ENCODE data around the gene MTA3.

The MTA3 gene

GRCh38 chr2:42651057-42651456 lies 82.6 kb downstream of the MTA3 start:
- ChIA-PET POLR2A (no interaction called here), CTCF (interaction anchor here (0.7 to 5.2 kb wide), 3 partner anchors 13 to 52 kb away, joined by 3 to 30 read pairs (median 3); no protein-coding TSS in a partner anchor)
- TF ChIP-seq, protein P1, sequence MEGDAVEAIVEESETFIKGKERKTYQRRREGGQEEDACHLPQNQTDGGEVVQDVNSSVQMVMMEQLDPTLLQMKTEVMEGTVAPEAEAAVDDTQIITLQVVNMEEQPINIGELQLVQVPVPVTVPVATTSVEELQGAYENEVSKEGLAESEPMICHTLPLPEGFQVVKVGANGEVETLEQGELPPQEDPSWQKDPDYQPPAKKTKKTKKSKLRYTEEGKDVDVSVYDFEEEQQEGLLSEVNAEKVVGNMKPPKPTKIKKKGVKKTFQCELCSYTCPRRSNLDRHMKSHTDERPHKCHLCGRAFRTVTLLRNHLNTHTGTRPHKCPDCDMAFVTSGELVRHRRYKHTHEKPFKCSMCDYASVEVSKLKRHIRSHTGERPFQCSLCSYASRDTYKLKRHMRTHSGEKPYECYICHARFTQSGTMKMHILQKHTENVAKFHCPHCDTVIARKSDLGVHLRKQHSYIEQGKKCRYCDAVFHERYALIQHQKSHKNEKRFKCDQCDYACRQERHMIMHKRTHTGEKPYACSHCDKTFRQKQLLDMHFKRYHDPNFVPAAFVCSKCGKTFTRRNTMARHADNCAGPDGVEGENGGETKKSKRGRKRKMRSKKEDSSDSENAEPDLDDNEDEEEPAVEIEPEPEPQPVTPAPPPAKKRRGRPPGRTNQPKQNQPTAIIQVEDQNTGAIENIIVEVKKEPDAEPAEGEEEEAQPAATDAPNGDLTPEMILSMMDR (IDR thresholded peaks at IDR 0.05; ENCODE audit: control extremely low read depth, extremely low read depth, low read depth, missing control alignments): no peak
- no peak for DNase-seq (ENCODE audit: extremely low spot score)

DNA sequence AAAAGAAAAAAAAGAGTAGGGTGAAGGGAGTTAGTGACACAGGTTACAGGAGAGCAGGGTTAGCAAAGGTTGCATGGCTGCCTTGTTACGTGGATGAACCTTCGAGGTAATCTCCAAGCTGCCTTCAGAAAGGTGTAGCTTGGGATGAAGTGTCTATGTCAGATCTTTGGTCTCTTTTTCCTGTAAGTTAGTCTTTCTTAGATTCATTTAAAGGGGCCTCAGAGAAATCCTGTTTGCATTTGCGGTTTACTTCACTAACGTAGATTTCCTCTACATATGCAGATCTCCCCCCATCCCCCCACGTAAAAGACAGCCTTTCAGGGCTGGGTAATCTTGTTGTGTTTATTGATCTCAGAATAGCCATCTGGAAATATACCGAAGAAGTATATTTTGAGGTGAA lies 83.7 kb downstream of the MTA3 start:
- DNase-seq (ENCODE audit: extremely low spot score): no peak
- POLR2A ChIA-PET: no interaction called here
- CTCF ChIA-PET: interaction anchor here (1.0 to 5.2 kb wide), 2 partner anchors 12 to 53 kb away, joined by 3 to 30 read pairs; no protein-coding TSS in a partner anchor
- TF ChIP-seq, protein P1 (IDR thresholded peaks at IDR 0.05; ENCODE audit: control extremely low read depth, extremely low read depth, low read depth, missing control alignments): no peak

- no peak for DNase-seq (ENCODE audit: extremely low spot score)
- TF ChIP-seq, protein P1 (IDR thresholded peaks at IDR 0.05; ENCODE audit: control extremely low read depth, extremely low read depth, low read depth, missing control alignments): no peak
- ChIA-PET CTCF (interaction anchor here (0.8 to 1.1 kb wide), 2 partner anchors 10 to 31 kb away, joined by 3 to 5 read pairs; no protein-coding TSS in a partner anchor), POLR2A (no interaction called here)
Measured at GRCh38 chr2:42653039-42653438, 84.6 kb downstream of the MTA3 start.

- DNase-seq (ENCODE audit: extremely low spot score): no peak
- CTCF ChIA-PET: interaction anchor here (1.0 to 1.8 kb wide), 3 partner anchors 10 to 30 kb away, joined by 3 to 30 read pairs (median 3); no protein-coding TSS in a partner anchor
- POLR2A ChIA-PET: no interaction called here
- TF ChIP-seq, protein P1 (IDR thresholded peaks at IDR 0.05; ENCODE audit: control extremely low read depth, extremely low read depth, low read depth, missing control alignments): no peak
Measured at GRCh38 chr2:42653908-42654445, 85.5 kb downstream of the MTA3 start.

DNA sequence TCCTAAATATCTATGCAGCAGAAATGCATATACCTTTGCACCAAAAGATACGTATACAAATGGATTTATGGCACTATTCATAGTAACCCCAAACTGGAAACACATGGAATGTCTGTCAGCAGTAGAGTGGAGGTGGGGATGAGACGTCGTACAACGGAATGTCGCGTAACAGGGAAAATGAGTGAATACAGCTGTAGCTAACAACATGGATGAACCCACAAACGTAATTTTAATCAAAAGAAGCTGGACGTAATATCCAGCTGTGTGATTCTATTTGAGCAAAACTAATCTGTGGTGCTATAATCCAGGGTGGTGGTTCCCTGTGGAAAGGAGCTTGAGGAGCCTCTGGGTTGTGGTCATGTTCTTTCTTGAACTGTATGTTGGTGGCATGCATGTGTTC lies 89.9 kb downstream of the MTA3 start:
- DNase-seq (ENCODE audit: extremely low spot score): no peak
- POLR2A ChIA-PET: no interaction called here
- CTCF ChIA-PET: interaction anchor here (1.1 kb wide), 1 partner anchor 20 kb away, joined by 3 read pairs; no protein-coding TSS in a partner anchor
- TF ChIP-seq, protein P1 (IDR thresholded peaks at IDR 0.05; ENCODE audit: control extremely low read depth, extremely low read depth, low read depth, missing control alignments): no peak

- TF ChIP-seq, protein P1 (IDR thresholded peaks at IDR 0.05; ENCODE audit: control extremely low read depth, extremely low read depth, low read depth, missing control alignments): no peak
- CTCF ChIA-PET: interaction anchor here (0.8 to 1.7 kb wide), 3 partner anchors 8 to 85 kb away, joined by 3 to 5 read pairs (median 3); no protein-coding TSS in a partner anchor
- no peak for DNase-seq (ENCODE audit: extremely low spot score)
- POLR2A ChIA-PET: no interaction called here
Measured at GRCh38 chr2:42659609-42660008, 91.2 kb downstream of the MTA3 start.

Measured in GM10248 (cell line).